ENCODE results near the gene CPTP. TPM values are rescaled to one million over a fixed set of nuclear protein-coding genes. Genes with fewer than 3 reads are reported as not detected.

Gene CPTP
- total RNA-seq, 1 experiment from 2014 or later = 16.8 TPM

GRCh38 chr1:1371364-1371745, 46.8 kb downstream of the CPTP start:
- no TSS peak for BruUV-seq (replicated peaks)
- no peaks in the 10 kb centered on the region for H3K9me3 Mint-ChIP-seq (ENCODE audit: unreplicated experiment)

GRCh38 chr1:1371746-1372711, 47.4 kb downstream of the CPTP start:
- Histone ChIP-seq H3K36me3 (ENCODE audit: control insufficient read depth, insufficient read depth, low read length) (no peaks in the 10 kb centered on the region), H3K4me3 (ENCODE audit: low read depth, low read length) (no peak overlapping the region), H3K4me1 (peaks cover 6% of the 10 kb centered on the region), H3K9me3 (no peaks in the 10 kb centered on the region), H3K27me3 (replicated peaks; ENCODE audit: control insufficient read depth, insufficient read depth, low read length) (no peaks in the 10 kb centered on the region)
- TF ChIP-seq CTCF (IDR thresholded peaks at IDR 0.05; ENCODE audit: insufficient read depth in 1 of 2, low read depth in 1 of 2, low read length in 1 of 2, severe bottlenecking in 1 of 2, unreplicated experiment in 1 of 2) = peak; percentile 81 to 86
- Mint-ChIP-seq H3K27me3 (ENCODE audit: insufficient read depth, unreplicated experiment) (no peaks in the 10 kb centered on the region), H3K9me3 (ENCODE audit: unreplicated experiment) (no peaks in the 10 kb centered on the region), H3K4me3 (ENCODE audit: unreplicated experiment) (no peak overlapping the region), H3K27ac (ENCODE audit: unreplicated experiment) (no peak overlapping the region), H3K4me1 (ENCODE audit: low read depth, unreplicated experiment) (no peaks in the 10 kb centered on the region), H3K36me3 (ENCODE audit: insufficient read depth, unreplicated experiment) (peaks cover 16% of the 10 kb centered on the region)
- intact Hi-C loops (cut with micrococcal nuclease; ENCODE audit: unreplicated experiment) = no loop called here
- peak in 1 of 2 experiments; percentile 78 for DNase-seq
- ChIA-PET POLR2A (no interaction called here), CTCF (no interaction called here)
- BruUV-seq (replicated peaks) = no TSS peak

More at GRCh38 chr1:1371364-1371745, 46.8 kb downstream of the CPTP start:
- Histone ChIP-seq H3K36me3 (ENCODE audit: control insufficient read depth, insufficient read depth, low read length) (no peaks in the 10 kb centered on the region), H3K4me1 (peaks cover 6% of the 10 kb centered on the region), H3K4me3 (ENCODE audit: low read depth, low read length) (no peak overlapping the region), H3K27me3 (replicated peaks; ENCODE audit: control insufficient read depth, insufficient read depth, low read length) (no peaks in the 10 kb centered on the region), H3K9me3 (no peaks in the 10 kb centered on the region)
- Mint-ChIP-seq H3K4me1 (ENCODE audit: low read depth, unreplicated experiment) (no peaks in the 10 kb centered on the region), H3K27me3 (ENCODE audit: insufficient read depth, unreplicated experiment) (no peaks in the 10 kb centered on the region), H3K4me3 (ENCODE audit: unreplicated experiment) (no peak overlapping the region), H3K27ac (ENCODE audit: unreplicated experiment) (no peak overlapping the region), H3K36me3 (ENCODE audit: insufficient read depth, unreplicated experiment) (peaks cover 16% of the 10 kb centered on the region)
- TF ChIP-seq CTCF (IDR thresholded peaks at IDR 0.05; ENCODE audit: insufficient read depth in 1 of 2, low read depth in 1 of 2, low read length in 1 of 2, severe bottlenecking in 1 of 2, unreplicated experiment in 1 of 2) = no peak
- intact Hi-C loops (cut with micrococcal nuclease; ENCODE audit: unreplicated experiment) = no loop called here
- ChIA-PET CTCF (no interaction called here), POLR2A (no interaction called here)
- DNase-seq = no peak

- BruUV-seq (replicated peaks) = no TSS peak
- H3K4me3 Mint-ChIP-seq (ENCODE audit: unreplicated experiment) = peak overlapping the region; percentile 85
- Histone ChIP-seq H3K27me3 (replicated peaks; ENCODE audit: control insufficient read depth, insufficient read depth, low read length) (no peaks in the 10 kb centered on the region), H3K4me3 (ENCODE audit: low read depth, low read length) (no peak overlapping the region), H3K9me3 (no peaks in the 10 kb centered on the region), H3K36me3 (ENCODE audit: control insufficient read depth, insufficient read depth, low read length) (no peaks in the 10 kb centered on the region), H3K4me1 (peaks cover 6% of the 10 kb centered on the region)
- peaks cover 16% of the 10 kb centered on the region for H3K36me3 Mint-ChIP-seq (ENCODE audit: insufficient read depth, unreplicated experiment)
- CTCF ChIA-PET = no interaction called here
- no peak for DNase-seq
- intact Hi-C loops (cut with micrococcal nuclease; ENCODE audit: unreplicated experiment) = no loop called here
- TF ChIP-seq CTCF (IDR thresholded peaks at IDR 0.05; ENCODE audit: insufficient read depth in 1 of 2, low read depth in 1 of 2, low read length in 1 of 2, severe bottlenecking in 1 of 2, unreplicated experiment in 1 of 2) = no peak
- POLR2A ChIA-PET = interaction anchor here (1.1 kb wide), 1 partner anchor 48 kb away, joined by 3 read pairs; no protein-coding TSS in a partner anchor
- H3K9me3 Mint-ChIP-seq (ENCODE audit: unreplicated experiment) = no peaks in the 10 kb centered on the region
- no peaks in the 10 kb centered on the region for H3K4me1 Mint-ChIP-seq (ENCODE audit: low read depth, unreplicated experiment)
- H3K27ac Mint-ChIP-seq (ENCODE audit: unreplicated experiment) = no peak overlapping the region
- no peaks in the 10 kb centered on the region for H3K27me3 Mint-ChIP-seq (ENCODE audit: insufficient read depth, unreplicated experiment)
Observed at GRCh38 chr1:1373051-1373814, 48.6 kb downstream of the CPTP start.
